GM18505 (cell line): ENCODE data around the gene TECTB.

ENCODE experiments used
- ATAC-seq: cut with Tn5 transposase; IDR thresholded peaks from one replicate; pipeline ENCODE4 v1.9.1; 2021; ENCODE audit not compliant: unreplicated experiment
- POLR2A ChIP-seq: IDR thresholded peaks from 4 replicates; pipeline ENCODE4 v1.6.1; 2011; ENCODE audit warnings: borderline replicate concordance; ENCODE audit not compliant: insufficient read depth, insufficient read length; ENCODE audit errors: extremely low read depth

The TECTB gene

GRCh38 chr10:112259688-112260087, 23.5 kb upstream of the TECTB start:
- no peak for ATAC-seq
- no peak for TF ChIP-seq POLR2A

GRCh38 chr10:112260831-112261230, 22.4 kb upstream of the TECTB start:
- ATAC-seq = no peak
- TF ChIP-seq POLR2A = no peak

GRCh38 chr10:112261281-112261822, 21.8 kb upstream of the TECTB start:
- no peak for TF ChIP-seq POLR2A
- ATAC-seq = no peak

- no peak for ATAC-seq
- TF ChIP-seq POLR2A = no peak
Measured at GRCh38 chr10:112262546-112262945, 20.7 kb upstream of the TECTB start.

GRCh38 chr10:112265745-112266144, 17.5 kb upstream of the TECTB start:
- no peak for TF ChIP-seq POLR2A
- no peak for ATAC-seq

GRCh38 chr10:112269266-112269665, 13.9 kb upstream of the TECTB start:
- no peak for TF ChIP-seq POLR2A
- no peak for ATAC-seq

- no peak for ATAC-seq
- TF ChIP-seq POLR2A = no peak
Measured at GRCh38 chr10:112271982-112272381, 11.2 kb upstream of the TECTB start.

- TF ChIP-seq POLR2A = no peak
Measured at GRCh38 chr10:112274831-112275230, 8.4 kb upstream of the TECTB start.

GRCh38 chr10:112275512-112276245, 7.5 kb upstream of the TECTB start:
- TF ChIP-seq POLR2A = no peak
- ATAC-seq = no peak

More at GRCh38 chr10:112274831-112275230, 8.4 kb upstream of the TECTB start:
- no peak for ATAC-seq

GRCh38 chr10:112278871-112279270, 4.3 kb upstream of the TECTB start:
- no peak for TF ChIP-seq POLR2A
- ATAC-seq = no peak

GRCh38 chr10:112279433-112279832, 3.8 kb upstream of the TECTB start:
- no peak for ATAC-seq
- TF ChIP-seq POLR2A = no peak

GRCh38 chr10:112280205-112280921, 2.8 kb upstream of the TECTB start:
- no peak for TF ChIP-seq POLR2A
- no peak for ATAC-seq

- ATAC-seq = no peak
- TF ChIP-seq POLR2A = no peak
Measured at GRCh38 chr10:112282086-112282485, 1.1 kb upstream of the TECTB start.

- TF ChIP-seq POLR2A = no peak
Measured at GRCh38 chr10:112286837-112287818, 3.9 kb downstream of the TECTB start.

GRCh38 chr10:112287844-112288243, 4.6 kb downstream of the TECTB start:
- no peak for TF ChIP-seq POLR2A
- no peak for ATAC-seq

More at GRCh38 chr10:112286837-112287818, 3.9 kb downstream of the TECTB start:
- ATAC-seq = no peak
